Liver (tissue), 9 donors: ENCODE results near the gene WDR45B. TPM values are rescaled to one million over a fixed set of nuclear protein-coding genes. Genes with fewer than 3 reads are reported as not detected.
"Not testable (repeated sequence)": the region's sequence is repeated elsewhere in the genome, so short reads cannot be mapped to it uniquely, and the experiment has no call there.

Experiments
- DNase-seq: peaks from one replicate; pipeline ENCODE4 v3.0.0-alpha.2; 2017; ENCODE audit warnings: low spot score
- H3K27ac ChIP-seq, 2 donors: one replicate each; pipeline ENCODE4 v1.7.0; 2013; ENCODE audit warnings: inconsistent platforms in 2 of 2, low read length in 2 of 2, control low read depth in 1 of 2, low read depth in 1 of 2, mild to moderate bottlenecking in 1 of 2
- H3K27me3 ChIP-seq, 4 donors: one replicate each; pipeline versions ENCODE4 v1.6.1 to v1.7.0; 2013; ENCODE audit warnings: low read length in 3 of 4, inconsistent platforms in 1 of 4, mild to moderate bottlenecking in 1 of 4, moderate library complexity in 1 of 4; ENCODE audit not compliant: control insufficient read depth in 4 of 4, insufficient read depth in 4 of 4
- H3K36me3 ChIP-seq, 4 donors: one replicate each; pipeline versions ENCODE4 v1.6.1 to v1.7.0; 2013; ENCODE audit warnings: low read length in 3 of 4, mild to moderate bottlenecking in 3 of 4, low read depth in 1 of 4, moderate library complexity in 1 of 4; ENCODE audit not compliant: control insufficient read depth in 4 of 4, insufficient read depth in 3 of 4
- H3K4me1 ChIP-seq, 4 donors: one replicate each; pipeline versions ENCODE4 v1.6.1 to v1.7.0; 2013; ENCODE audit warnings: low read length in 3 of 4, mild to moderate bottlenecking in 3 of 4, moderate library complexity in 1 of 4; ENCODE audit not compliant: control insufficient read depth in 4 of 4, insufficient read depth in 4 of 4
- H3K4me3 ChIP-seq, 3 donors: one replicate each; pipeline versions ENCODE4 v1.6.1 to v1.7.0; 2013; ENCODE audit warnings: low read length in 3 of 3, control low read depth in 1 of 3, low read depth in 1 of 3, mild to moderate bottlenecking in 1 of 3
- H3K9ac ChIP-seq, 2 donors: one replicate each; pipeline ENCODE4 v1.7.0; 2013; ENCODE audit warnings: low read length in 2 of 2, mild to moderate bottlenecking in 2 of 2, moderate library complexity in 2 of 2, control low read depth in 1 of 2, low read depth in 1 of 2
- H3K9me3 ChIP-seq, 4 donors: one replicate each; pipeline versions ENCODE4 v1.6.1 to v1.7.0; 2013; ENCODE audit warnings: low read length in 3 of 4; ENCODE audit not compliant: control insufficient read depth in 4 of 4
- FOXA1 ChIP-seq: IDR thresholded peaks from 2 replicates; pipeline ENCODE4 v1.6.1; 2016; ENCODE audit warnings: antibody characterized with exemption
- FOXA2 ChIP-seq: IDR thresholded peaks from 2 replicates; pipeline ENCODE4 v1.6.1; 2016; ENCODE audit warnings: antibody characterized with exemption
- GABPA ChIP-seq, 2 donors: IDR thresholded peaks in 1 of 2; conservative IDR thresholded peaks in 1 of 2; 2 replicates each; pipeline ENCODE4 v1.6.1; 2016; ENCODE audit warnings: antibody characterized with exemption in 2 of 2, mild to moderate bottlenecking in 1 of 2, moderate library complexity in 1 of 2
- HNF4A ChIP-seq, 2 donors: conservative IDR thresholded peaks; 2 replicates each; pipeline ENCODE4 v1.6.1; 2016; ENCODE audit warnings: antibody characterized with exemption in 2 of 2, mild to moderate bottlenecking in 2 of 2
- HNF4G ChIP-seq: IDR thresholded peaks from 2 replicates; pipeline ENCODE4 v1.6.1; 2016; ENCODE audit warnings: antibody characterized with exemption
- JUND ChIP-seq, 2 donors: IDR thresholded peaks; 2 replicates each; pipeline ENCODE4 v1.6.1; 2016; ENCODE audit warnings: antibody characterized with exemption in 2 of 2
- MAX ChIP-seq: IDR thresholded peaks from 2 replicates; pipeline ENCODE4 v1.6.1; 2016; ENCODE audit warnings: antibody characterized with exemption
- NR2F2 ChIP-seq: IDR thresholded peaks from 2 replicates; pipeline ENCODE4 v1.6.1; 2016; ENCODE audit warnings: antibody characterized with exemption
- RAD21 ChIP-seq, 2 donors: IDR thresholded peaks; 2 replicates each; pipeline ENCODE4 v1.6.1; 2016; ENCODE audit warnings: antibody characterized with exemption in 2 of 2, mild to moderate bottlenecking in 2 of 2
- REST ChIP-seq: IDR thresholded peaks from 2 replicates; pipeline ENCODE4 v1.6.1; 2016; ENCODE audit warnings: antibody characterized with exemption, mild to moderate bottlenecking
- RXRA ChIP-seq, 2 donors: IDR thresholded peaks; 2 replicates each; pipeline ENCODE4 v1.6.1; 2017 to 2018; ENCODE audit warnings: antibody characterized with exemption in 2 of 2, mild to moderate bottlenecking in 1 of 2
- SP1 ChIP-seq: IDR thresholded peaks from 2 replicates; pipeline ENCODE4 v1.6.1; 2018; ENCODE audit warnings: antibody characterized with exemption, mild to moderate bottlenecking
- TAF1 ChIP-seq: conservative IDR thresholded peaks from 2 replicates; pipeline ENCODE4 v1.6.1; 2016; ENCODE audit warnings: antibody characterized with exemption, mild to moderate bottlenecking
- YY1 ChIP-seq: IDR thresholded peaks from 2 replicates; pipeline ENCODE4 v1.6.1; 2016; ENCODE audit warnings: antibody characterized with exemption, mild to moderate bottlenecking
- WGBS: extraction: QIAGEN DNeasy Blood & Tissue Kit; methylation state at CpG from one replicate; pipeline ENCODE4 v1.1.7; 2013; 5-methylcytosine and 5-hydroxymethylcytosine counted together
- polyA plus RNA-seq, 2 donors: library from polyadenylated mRNA; stranded (reverse) in 1 of 2; unstranded in 1 of 2; fragments of 200-250 nt in 1 of 2; fragments of >200 nt in 1 of 2; fragmentation: Nextera tagmentation in 1 of 2; extraction: Ambion mirVana in 1 of 2; gene quantifications; one replicate each; pipeline versions ENCODE4 v1.2.1 to v1.2.3, GENCODE V29; 2013 to 2015
- total RNA-seq, 2 donors: library from RNA; depleted of rRNA; stranded (reverse); fragments of >200 nt; gene quantifications; one replicate each; pipeline ENCODE4 v1.2.3, GENCODE V29; 2014
- TF ChIP-seq, protein P1 (sequence below): fragments of 150-350 bp; IDR thresholded peaks from 2 replicates; pipeline ENCODE4 v1.5.1; 2017; ENCODE audit warnings: improper control_type of control experiment, low read depth, low read length; ENCODE audit not compliant: missing input control
- TF ChIP-seq, protein P2 (sequence below): IDR thresholded peaks from 2 replicates; pipeline ENCODE4 v1.6.1; 2016; ENCODE audit warnings: antibody characterized with exemption
- donor health status: healthy.
- donor health status: healthy.
- donor health status: healthy.
- donor health status: healthy.
- donor health status: healthy.

Gene WDR45B
- total and polyA plus RNA-seq, 4 donors = 25.4 to 40.9 (median 29.2) TPM

DNA sequence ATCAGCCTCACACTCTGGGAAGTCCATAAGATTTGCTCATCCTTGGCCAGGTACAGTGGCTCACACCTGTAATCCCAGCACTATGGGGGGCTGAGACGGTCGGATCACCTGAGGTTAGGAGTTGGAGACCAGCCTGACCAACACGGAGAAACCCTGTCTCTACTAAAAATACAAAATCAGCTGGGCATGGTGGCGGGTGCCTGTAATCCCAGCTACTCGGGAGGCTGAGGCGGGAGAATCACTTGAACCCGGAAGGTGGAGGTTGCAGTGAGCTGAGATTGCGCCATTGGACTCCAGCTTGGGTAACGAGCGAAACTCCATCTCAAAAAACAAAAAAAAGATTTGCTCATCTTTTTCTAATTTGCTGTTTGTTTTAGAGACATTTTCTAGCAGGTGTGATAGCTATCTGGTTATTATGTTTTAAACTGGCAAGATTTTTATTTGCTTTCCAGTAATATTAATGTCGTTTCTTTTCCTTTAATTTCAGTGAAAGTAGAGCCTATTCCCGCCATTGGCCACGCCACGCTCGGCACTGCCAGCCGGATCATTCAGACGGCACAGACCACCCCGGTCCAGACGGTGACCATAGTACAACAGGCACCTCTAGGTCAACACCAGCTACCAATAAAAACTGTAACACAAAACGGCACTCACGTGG, 61.5 kb downstream of the WDR45B start:
- no peaks in the 10 kb centered on the region for H3K27me3 ChIP-seq
- no peak overlapping the region for H3K4me3 ChIP-seq
- no peak overlapping the region for H3K9ac ChIP-seq
- no peak overlapping the region for H3K27ac ChIP-seq
- DNase-seq = no peak
- WGBS = 88% methylated on average over 21 of the region's 21 CpGs
- no peaks in the 10 kb centered on the region for H3K9me3 ChIP-seq
- H3K4me1 ChIP-seq = peaks cover 0 to 6% (median under 1%) of the 10 kb centered on the region in 4 donors
- TF ChIP-seq, protein P1, sequence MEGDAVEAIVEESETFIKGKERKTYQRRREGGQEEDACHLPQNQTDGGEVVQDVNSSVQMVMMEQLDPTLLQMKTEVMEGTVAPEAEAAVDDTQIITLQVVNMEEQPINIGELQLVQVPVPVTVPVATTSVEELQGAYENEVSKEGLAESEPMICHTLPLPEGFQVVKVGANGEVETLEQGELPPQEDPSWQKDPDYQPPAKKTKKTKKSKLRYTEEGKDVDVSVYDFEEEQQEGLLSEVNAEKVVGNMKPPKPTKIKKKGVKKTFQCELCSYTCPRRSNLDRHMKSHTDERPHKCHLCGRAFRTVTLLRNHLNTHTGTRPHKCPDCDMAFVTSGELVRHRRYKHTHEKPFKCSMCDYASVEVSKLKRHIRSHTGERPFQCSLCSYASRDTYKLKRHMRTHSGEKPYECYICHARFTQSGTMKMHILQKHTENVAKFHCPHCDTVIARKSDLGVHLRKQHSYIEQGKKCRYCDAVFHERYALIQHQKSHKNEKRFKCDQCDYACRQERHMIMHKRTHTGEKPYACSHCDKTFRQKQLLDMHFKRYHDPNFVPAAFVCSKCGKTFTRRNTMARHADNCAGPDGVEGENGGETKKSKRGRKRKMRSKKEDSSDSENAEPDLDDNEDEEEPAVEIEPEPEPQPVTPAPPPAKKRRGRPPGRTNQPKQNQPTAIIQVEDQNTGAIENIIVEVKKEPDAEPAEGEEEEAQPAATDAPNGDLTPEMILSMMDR = no peak
- TF ChIP-seq YY1 (no peak), HNF4A (conservative IDR thresholded peaks at IDR 0.05) (no peak), RXRA (IDR thresholded peaks at IDR 0.05) (no peak), GABPA (IDR thresholded peaks at IDR 0.05 in 1 of 2, conservative IDR thresholded peaks at IDR 0.05 in 1 of 2) (no peak), TAF1 (no peak), SP1 (no peak), FOXA1 (no peak), RAD21 (IDR thresholded peaks at IDR 0.05) (no peak), HNF4G (no peak), REST (no peak), NR2F2 (no peak), FOXA2 (no peak), MAX (no peak), JUND (IDR thresholded peaks at IDR 0.05) (no peak)
- TF ChIP-seq, protein P2, sequence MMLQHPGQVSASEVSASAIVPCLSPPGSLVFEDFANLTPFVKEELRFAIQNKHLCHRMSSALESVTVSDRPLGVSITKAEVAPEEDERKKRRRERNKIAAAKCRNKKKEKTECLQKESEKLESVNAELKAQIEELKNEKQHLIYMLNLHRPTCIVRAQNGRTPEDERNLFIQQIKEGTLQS = no peak
- peaks cover 6 to 43% (median 15%) of the 10 kb centered on the region in 4 donors for H3K36me3 ChIP-seq

DNA sequence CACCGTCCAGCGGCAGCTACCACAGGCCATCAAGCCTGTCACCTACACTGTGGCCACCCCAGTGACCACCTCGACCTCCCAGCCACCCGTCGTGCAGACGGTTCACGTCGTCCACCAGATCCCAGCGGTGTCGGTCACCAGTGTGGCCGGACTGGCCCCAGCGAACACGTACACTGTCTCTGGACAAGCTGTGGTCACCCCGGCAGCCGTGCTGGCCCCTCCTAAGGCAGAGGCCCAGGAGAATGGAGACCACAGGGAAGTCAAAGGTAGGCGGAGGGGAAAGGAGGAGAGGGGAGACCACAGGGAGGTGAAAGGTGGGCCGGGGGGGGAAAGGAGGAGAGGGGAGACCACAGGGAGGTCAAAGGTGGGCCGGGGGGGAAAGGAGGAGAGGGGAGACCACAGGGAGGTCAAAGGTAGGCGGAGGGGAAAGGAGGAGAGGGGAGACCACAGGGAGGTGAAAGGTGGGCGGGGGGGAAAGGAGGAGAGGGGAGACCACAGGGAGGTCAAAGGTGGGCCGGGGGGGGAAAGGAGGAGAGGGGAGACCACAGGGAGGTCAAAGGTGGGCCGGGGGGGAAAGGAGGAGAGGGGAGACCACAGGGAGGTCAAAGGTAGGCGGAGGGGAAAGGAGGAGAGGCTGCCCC, 62.2 kb downstream of the WDR45B start:
- not testable (repeated sequence) for H3K9me3 ChIP-seq, H3K4me1 ChIP-seq, H3K27ac ChIP-seq, H3K9ac ChIP-seq, H3K4me3 ChIP-seq, H3K27me3 ChIP-seq
- H3K36me3 ChIP-seq = peaks cover 6 to 43% (median 15%) of the 10 kb centered on the region in 4 donors
- DNase-seq = peak; percentile 69
- WGBS = 95% methylated on average over 23 of the region's 23 CpGs
